Activated naive CD4-positive, alpha-beta T cell (primary cell): ENCODE results near the gene ASIC2.

Source experiments
- DNase-seq, 4 experiments: peaks; one replicate each; lab custom pipeline; 2025; lab: John Stamatoyannopoulos, UW

ASIC2 gene

DNA sequence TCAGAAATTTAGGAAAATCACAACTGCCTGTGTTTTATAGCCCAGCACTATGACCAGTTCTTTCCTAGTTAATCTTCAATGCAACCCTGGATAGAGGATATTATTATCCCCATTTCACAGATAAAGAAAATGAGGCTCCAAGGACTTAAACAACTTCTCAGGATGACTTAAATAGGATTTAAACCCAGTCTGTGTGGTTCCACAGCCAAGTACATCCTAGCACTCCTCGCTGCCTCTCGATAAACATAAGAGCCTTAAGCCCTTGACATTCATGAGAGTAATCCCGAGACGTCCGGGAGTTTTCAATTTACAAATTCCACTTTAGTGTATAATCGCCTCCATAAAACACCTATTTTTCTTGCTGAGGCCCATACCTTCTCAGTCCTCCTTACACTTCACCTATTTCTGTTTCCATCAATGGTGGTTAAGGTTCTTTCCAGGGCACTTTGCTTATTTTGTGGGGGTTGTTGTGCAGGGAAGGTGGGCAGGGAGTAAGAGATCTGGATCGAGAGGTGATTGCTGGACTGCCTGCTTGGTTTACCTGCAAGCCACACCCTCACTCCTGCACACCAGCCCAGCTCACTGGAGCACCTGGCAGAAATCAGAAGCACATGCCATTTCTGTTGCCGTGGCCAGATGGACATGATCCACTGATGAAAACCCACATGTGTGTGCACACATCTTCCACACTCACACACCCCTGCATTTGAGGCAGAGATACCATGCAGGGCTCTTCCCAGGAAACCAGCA is 50.5 kb downstream of the ASIC2 start:
- no peak for DNase-seq

DNA sequence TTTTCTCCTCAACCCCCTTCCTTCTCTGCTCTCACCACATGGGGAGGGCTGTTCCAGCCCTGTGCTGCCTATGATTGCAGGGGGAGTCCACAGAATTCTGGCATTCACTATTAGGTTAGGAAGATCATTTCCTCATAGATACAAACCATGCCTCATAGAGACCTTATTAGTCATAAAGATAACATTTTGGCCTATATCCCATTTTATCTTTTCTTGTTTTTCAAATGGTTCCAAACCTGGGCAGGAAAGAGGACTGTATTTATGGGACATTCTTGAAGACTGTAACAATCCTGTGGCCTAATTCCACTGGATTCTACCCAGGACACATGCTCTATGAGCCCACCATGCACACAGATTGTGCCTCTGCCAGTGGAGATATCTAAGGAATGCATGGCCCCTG is 51.7 kb downstream of the ASIC2 start:
- DNase-seq: no peak

DNA sequence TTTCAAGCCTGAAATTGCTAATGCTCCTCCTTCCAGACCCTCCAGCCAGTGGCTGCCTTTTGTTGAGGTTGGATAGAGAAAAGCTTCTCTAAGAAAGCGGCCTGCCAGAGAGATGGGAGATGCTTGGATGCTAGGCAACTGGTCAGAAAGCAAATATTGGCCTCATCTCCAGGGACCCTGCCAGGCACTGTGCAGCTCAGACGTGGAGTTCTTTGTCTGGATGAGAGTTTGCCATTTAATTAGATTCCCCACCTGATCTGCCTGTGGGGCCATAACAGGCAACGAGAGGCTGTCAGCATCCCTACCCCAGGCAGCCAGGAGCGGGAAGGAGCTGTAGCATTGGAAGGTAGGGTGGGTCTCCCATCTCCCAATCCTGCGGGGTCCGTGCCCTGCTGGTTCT is 52.7 kb downstream of the ASIC2 start:
- no peak for DNase-seq

DNA sequence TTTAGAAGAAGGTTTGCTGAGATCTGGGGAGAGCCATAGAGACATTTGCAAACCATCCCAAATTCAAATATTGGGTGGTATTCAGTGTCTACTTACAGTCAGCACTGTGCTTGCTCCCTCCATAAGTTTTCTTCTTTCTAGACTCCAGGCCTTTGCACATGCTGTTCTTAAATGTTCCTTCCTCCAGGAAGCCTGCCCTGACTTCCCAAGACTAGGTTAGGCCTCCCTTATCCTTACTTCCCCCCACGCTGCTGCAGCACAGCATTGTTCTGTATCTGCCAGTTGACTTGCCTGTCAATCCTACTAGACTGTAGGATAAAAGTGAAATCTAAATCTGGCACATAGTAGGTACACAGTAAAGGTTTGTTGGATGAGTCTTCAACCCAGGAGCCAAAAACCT is 53.4 kb downstream of the ASIC2 start:
- no peak for DNase-seq

DNA sequence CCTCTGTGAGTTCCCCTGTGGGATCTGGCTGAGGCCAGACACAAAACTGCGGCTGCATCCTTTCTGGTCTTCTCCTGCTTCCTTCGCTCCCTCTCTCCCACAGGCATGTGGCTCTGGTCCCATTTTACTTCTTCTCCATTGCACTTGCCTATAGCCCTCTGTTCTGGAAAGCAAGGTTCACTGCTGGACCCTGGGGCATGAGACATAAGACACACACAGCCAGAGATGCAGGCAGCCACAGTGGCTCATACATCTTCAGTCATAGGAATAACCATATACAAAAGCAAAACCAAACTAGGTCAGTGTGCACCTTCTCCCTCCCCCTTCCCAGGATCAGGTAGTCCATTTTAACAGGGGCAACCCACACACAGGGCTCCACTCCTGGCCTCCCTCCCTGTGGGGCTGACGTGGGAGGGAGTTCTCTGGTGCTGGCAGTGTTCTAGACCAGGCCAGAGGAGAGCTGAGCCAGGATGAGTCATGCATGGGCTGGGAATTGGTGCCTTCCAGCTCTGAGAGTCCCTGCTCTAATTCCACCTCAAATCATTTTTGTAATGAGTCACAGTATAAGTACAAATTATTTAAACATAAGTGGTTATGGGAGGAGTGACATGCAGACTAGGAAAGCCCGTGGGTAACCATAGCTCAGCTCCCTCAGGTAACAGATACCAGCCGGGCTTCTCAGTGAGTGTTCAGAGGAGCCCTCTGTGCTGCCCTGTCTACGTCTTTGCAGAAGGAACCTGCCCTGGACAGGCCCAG is 58.0 kb downstream of the ASIC2 start:
- no peak for DNase-seq

DNA sequence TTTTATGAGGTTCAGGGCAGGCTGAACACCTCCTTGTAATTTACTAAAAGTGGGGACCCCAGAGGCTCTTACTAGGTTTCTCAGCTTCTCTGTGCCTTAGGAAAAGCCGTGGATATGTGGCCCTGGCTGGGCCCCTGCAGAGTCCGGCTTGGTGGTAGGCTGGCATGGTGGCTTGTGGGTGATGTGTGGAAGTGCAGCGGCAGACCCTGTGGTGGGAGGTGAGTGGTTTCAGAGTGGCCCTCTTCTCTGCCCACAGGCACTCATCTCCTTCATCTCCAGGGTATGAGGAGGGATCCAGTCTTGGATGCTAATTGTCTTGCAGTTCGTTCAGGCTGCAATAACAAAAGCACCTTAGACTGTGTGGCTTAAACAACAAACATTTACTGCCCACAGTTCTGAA is 58.9 kb downstream of the ASIC2 start:
- DNase-seq: no peak

DNA sequence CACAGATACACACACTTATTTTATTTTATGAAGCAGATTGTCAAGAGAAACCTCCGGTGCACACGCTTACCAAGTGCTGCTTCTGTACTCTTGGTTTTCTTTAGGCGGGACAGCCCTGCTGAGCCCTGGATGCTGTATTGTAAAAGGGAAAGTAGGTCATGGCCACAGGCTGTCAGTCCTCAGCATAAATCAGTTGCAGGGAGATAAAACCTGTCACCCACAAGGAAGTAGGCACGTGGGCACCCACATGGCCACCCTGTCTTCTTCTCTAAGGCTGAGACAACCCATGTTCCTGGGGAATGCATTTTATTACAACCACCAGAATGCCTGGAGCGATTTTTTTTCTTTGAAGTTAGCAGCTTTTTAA is 59.3 kb downstream of the ASIC2 start:
- no peak for DNase-seq

DNA sequence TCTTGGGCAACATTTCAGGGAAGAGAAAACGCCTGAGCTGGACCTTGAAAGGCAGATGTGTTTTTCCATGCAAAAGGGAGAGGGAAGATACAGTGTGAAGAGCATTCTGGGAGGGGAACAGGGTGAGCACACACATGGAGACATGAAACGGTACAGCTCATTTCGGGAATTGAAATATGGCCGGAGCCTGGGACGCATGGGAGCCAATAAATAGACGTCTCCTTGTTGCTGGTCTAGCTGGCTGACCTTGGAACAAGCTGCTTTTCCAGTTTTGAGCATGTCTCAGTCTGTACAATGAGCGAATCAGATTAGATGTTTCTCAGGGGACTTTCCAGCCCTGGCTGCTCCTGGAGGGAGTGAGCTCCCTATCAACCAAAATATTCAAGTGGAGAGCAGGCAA is 63.6 kb downstream of the ASIC2 start:
- DNase-seq: no peak

DNA sequence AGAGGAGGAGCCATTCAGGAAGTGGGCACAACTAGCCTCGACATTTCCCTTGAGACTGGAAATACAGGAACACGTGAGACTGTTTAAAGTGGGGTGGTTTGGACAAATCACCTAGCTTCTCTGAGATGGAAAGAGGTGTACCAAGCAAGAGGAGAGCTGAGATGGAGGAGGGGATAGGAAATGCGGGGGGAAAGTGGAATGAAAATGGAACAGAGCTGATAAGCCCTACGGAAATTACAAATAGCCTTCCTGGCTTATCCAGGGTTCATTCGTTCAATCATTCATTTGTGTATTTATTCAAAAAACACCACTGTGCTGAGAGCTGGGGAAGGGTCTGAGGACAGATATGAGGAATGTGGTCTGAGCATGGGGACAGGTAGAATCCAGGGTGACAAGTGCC is 64.1 kb downstream of the ASIC2 start:
- no peak for DNase-seq

DNA sequence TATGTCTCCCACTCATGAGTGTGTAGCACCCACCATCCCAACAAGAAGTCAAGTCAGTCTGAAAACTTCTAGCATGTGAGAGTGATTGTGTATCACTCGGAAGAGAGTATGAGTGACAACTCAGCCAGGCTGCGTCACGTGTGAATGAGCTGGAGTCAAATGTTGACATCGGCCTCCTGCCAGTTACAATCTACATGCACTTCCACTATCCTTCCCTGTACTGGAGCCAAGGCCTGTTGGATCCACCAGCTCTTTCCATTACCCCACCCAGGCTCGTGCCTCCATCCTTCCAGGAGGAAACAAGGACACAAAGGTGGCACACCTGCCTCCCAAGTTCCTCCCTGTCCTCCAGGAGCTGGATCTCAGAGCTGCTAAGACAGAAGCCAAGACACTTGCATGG is 64.5 kb downstream of the ASIC2 start:
- DNase-seq: no peak

DNA sequence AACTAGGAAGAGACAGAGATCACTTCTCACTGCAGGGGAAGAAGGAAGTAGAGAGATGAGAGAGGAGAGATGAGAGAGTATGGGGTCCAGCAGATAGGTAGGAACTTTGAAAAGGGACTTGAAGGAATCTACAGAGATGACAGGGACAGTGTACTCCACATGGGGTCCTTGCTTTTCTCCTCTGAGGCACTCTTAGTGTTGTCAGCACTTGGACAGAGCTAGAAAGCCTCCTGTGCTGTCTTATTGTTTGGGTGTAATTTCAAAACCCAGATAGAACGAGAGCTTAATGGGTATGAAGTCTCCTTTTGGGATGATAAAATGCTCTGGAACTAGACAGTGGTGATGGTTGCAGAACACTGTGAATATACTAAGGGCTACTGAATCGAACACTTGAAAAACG is 65.2 kb downstream of the ASIC2 start:
- no peak for DNase-seq

DNA sequence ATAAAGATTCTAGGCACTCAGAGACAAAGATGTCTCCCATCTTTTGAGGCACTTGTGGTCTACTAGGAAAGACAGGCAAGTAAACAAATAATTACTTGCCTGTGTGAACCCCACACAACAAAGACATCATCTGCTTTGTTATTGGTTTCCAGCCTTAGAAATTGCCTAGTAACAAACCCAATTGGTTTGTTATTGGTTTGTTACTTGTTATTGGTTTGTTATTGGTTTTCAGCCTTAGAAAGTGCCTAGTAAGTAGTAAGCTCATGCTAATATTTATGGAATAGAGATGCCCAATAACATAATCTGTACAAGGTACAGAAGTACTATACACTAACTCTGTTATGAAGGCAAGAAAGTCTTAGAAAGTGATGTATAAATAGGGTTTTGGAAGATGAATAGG is 67.1 kb downstream of the ASIC2 start:
- DNase-seq: no peak

DNA sequence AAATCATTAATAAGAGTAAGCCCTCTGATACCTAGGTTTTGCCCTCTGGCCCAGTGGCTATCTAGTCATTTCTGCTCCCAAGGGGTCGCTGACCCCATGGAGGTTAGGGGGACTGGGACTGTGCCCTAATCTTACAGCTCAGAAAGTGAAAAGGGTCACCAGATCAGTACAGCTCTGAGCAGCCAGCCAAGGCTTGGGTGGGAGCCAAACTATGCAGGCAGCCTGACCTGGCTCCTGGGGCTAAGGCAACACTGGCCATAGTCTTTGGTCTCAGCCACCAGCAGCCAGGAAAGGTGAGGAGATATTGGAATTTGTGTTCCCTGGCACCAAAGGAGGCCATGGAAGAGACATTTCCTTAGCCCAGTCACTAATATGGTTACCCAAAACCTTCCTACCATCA is 67.6 kb downstream of the ASIC2 start:
- DNase-seq: no peak

DNA sequence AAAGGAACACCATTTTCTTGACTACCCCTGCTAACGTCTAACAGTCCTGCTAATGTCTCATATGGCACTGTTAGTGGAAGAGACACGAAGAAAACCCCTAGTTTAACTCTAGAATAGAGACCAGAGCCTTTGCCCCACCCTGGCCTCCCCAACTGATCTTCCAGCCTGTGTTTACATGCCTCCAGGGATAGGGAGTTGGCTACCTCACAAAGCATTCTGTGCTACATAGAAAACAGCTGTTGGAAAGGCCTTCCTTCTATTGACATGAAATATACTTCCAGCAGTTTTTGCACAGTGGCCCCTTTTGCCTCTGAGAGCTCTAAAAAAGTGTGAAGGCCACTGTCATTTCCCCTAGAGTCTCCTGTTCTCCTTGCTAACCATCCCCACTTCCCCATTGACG is 73.1 kb downstream of the ASIC2 start:
- DNase-seq: no peak

DNA sequence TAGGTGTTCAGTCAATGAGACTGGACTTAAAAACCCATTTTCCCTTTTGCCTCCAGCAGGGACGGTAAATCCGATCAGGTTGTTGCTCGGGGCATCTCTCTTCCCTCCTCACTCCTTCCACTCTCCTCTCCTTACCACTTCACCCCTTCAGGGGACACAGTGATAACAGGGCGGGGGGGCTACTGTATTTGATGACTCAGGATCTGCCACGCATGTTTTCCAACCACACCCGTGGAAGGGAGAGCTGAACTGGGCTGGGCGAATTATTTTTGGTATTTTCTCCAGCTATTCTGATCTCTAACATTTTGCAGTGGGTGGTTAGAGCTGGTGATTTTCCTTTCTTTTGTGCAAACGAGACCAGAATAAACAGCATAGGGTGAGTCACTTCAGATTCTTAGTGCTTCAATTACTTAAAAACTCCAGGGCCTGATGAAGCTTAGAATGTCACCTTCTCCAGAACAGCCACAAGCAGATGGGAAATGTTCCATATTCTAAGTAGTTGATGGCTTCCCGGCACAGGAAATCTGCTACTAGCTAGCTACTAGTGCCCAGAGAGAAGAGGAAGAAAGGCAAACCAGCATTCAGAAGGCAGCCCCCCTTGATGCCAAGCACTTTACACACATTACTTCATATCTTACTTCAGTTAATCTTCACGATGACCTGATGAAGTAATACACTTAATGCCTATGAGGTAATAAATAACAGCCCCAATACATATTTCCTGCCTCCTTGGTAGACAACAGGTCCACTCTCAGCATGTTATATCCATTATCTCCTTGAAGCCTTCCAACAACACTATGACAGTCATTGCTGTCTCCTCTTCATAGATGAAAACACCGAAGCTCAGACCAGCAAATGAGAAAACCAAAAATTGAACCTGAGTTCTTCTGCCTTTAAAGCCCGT is 74.1 kb downstream of the ASIC2 start:
- no peak for DNase-seq

DNA sequence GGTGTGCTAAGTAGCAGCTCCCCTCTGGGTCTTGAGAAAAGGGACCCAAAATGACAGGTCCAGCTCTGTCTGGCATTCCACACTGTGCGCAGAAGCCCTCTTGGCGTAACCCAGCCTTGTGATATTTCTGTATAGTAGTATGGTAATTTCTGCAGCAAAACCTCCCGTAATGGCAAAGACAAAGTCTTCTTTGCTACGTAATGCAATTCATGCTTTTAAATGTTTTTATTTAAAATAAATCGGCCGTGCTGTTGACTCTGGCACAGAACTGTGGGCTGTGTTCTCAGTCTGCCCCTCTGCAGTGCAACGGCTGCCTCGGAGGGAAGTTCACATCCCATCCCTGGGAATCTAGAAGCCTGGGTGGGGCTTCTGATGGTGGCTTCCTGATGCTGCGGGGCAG is 75.2 kb downstream of the ASIC2 start:
- no peak for DNase-seq

DNA sequence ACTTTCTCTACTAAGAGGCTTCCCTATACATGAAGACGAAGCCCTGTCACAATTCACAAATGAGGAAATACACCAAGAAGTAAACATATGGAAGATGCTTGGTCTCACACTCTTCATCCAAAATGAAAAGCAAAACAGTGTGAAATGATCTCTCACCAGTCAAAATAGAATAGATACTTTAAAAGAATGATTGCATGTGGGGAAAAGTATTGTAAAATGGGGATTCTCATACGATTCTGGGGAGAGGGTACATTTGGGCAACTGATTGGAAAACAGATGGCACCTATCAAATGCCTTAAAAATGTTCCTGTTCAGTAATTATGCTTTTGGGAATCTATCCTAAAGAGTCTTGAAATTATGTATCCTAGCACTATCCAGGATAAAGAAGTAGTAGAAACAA is 78.1 kb downstream of the ASIC2 start:
- no peak for DNase-seq

DNA sequence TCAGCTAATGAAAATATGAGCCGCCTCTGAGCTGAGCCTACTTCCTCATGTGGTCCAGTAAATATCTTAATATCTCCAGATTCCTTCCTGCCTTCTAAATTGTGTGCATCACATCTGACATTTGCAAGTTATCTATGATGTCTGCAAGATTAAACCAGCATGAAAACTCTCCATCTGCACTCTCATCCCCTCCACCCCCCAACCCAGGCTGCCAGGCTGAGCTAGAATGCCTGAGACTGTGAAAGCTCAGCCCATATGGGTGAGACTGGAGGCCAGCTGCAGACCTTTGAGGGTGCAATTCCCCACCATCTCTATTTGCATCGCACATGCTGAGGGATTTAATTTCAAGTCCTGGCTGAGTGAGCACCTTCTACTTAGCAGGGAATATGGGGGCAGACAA is 82.8 kb downstream of the ASIC2 start:
- DNase-seq: no peak

DNA sequence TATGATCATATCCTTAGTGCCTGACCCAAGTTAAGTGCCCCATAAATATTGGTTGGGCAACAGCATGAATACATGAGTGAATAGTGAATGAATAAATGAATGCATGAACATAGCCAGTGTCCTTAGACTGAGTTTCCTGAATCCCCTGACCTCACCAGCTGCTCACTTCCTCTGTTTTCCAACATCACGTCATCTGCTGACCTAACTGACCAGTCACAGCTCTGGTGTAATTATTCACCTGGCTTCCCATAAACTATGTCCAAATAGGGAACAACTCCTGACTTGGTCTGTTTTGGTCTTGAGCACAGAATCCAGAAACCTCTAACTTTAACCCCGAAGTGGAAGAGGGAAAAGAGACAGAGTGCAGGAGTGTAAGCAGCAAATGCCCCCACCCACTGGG is 83.4 kb downstream of the ASIC2 start:
- DNase-seq: no peak

DNA sequence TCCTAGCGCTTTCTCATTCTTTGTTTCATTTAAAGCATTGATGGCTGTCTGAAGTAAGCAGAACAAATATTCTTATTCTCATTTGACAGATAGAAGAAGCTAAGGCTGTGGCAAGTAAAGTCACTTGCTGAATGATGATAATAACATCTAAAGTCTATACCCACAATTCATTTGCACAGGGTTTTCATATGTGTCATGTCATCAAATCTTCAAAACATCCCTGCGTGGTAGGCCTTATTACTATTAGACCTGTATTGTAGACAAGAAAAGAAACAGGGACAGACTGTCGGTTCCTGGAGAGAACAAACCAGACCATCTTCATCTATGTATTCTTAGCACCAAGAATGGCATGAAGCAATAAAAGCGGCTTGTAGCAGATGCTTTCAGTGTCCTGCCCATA is 85.9 kb downstream of the ASIC2 start:
- DNase-seq: no peak

DNA sequence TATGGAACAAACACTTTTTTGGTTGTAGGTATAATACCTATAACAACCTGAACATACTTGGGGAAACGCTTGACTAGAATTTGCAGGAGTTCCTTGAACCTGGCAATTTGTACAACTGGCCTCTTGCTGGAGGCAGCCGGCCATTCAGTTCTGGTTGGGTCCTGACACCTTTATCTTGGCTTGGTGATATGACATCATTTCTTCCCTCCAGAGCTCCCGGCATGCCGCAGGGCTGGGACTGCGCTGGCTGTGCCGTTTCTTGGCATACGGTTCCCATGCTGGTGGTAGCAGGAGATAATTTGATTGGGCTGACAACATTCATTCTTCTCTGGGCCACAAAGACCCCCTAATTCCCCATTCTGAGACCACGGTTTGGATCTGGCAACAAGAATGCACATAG is 87.5 kb downstream of the ASIC2 start:
- no peak for DNase-seq

DNA sequence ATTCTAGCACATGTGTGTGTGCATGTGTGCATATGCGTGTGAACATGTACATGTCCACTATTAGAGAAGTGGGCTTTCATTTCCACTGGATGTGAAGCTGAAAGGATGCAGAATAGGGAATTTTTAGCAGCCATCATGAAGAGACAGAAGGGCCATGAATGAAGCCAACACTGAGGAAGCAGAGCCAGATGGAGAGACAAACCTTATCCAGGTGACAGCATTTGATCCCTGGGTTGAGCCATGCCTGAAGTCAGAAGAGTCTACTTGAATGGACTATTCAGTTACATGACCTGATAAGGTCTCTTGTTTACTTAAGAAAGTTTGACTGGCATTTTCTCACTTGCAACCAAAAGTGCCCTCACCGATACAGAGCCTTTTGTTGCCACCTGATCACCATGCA is 88.4 kb downstream of the ASIC2 start:
- no peak for DNase-seq

DNA sequence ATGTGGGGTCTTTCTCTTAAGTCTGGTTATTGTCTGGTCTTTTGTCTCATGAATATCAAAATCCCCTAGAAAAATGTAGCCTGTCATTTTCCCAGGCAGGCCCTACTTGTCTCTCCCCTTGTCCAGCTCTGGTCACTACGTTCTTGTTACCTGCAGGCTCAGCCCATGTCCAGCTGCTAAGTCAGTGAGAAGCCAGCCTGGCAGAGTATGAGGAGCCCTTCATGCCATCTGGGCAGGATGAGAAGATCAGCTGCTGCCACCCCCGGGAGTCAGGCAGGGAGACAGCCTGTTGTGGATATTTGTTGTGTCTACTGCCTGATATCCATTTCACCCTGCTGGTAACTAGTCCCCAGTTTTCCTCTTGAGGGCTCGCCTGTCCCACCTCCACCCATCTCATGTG is 88.9 kb downstream of the ASIC2 start:
- no peak for DNase-seq
